HepG2 (cell line): ENCODE results near the gene ERVMER34-1. TPM values are rescaled to one million over a fixed set of nuclear protein-coding genes. Genes with fewer than 3 reads are reported as not detected.

Experiments used
- AGO2 ChIP-seq: fragments of 200-400 bp; formaldehyde crosslinking; optimal IDR thresholded peaks from 2 replicates; pipeline ENCODE3; 2017; ENCODE audit warnings: mild to moderate bottlenecking, low read depth, low read length, moderate library complexity
- ATF7-NPFF ChIP-seq: sonication (generic); formaldehyde crosslinking; IDR thresholded peaks from 2 replicates; pipeline ENCODE4 v1.8.1; 2023; ENCODE audit warnings: mild to moderate bottlenecking, low read depth, missing genetic modification reagents, moderate library complexity
- BORCS8-MEF2B ChIP-seq: sonication (generic); formaldehyde crosslinking; IDR thresholded peaks from 2 replicates; pipeline ENCODE4 v1.8.0; 2022; ENCODE audit warnings: mild to moderate bottlenecking, missing genetic modification reagents
- HMG20A ChIP-seq: IDR thresholded peaks from 2 replicates; pipeline ENCODE4 v1.6.1; 2016; ENCODE audit warnings: borderline replicate concordance
- KLF15 ChIP-seq: sonication (generic); formaldehyde crosslinking; IDR thresholded peaks from 2 replicates; pipeline ENCODE4 v1.8.1; 2023; ENCODE audit warnings: borderline replicate concordance, mild to moderate bottlenecking, inconsistent platforms, missing genetic modification reagents, mixed read lengths
- KLF6 ChIP-seq: IDR thresholded peaks from 2 replicates; pipeline ENCODE4 v1.8.0; 2016; ENCODE audit warnings: missing biosample characterization, missing genetic modification reagents
- NBN ChIP-seq: fragments of 450-650 bp; conservative IDR thresholded peaks from 2 replicates; pipeline ENCODE4 v1.6.1; 2017
- PITX1 ChIP-seq: sonication (generic); formaldehyde crosslinking; IDR thresholded peaks from 2 replicates; pipeline ENCODE4 v1.5.1; 2020; ENCODE audit warnings: mild to moderate bottlenecking, missing genetic modification reagents
- POLR2AphosphoS2 ChIP-seq: IDR thresholded peaks from 2 replicates; pipeline ENCODE4 v1.6.1; 2011; ENCODE audit warnings: low read depth, low read length, improper control_type of control experiment
- RBAK ChIP-seq: sonication (generic); formaldehyde crosslinking; IDR thresholded peaks from 2 replicates; pipeline ENCODE4 v1.5.1; 2020; ENCODE audit warnings: mild to moderate bottlenecking, missing genetic modification reagents
- XBP1 ChIP-seq: sonication (generic); formaldehyde crosslinking; IDR thresholded peaks from 2 replicates; pipeline ENCODE4 v1.5.0; 2020; ENCODE audit warnings: missing genetic modification reagents
- ZMAT3 ChIP-seq: sonication (generic); formaldehyde crosslinking; conservative IDR thresholded peaks from 2 replicates; pipeline ENCODE4 v1.7.0; 2021; ENCODE audit warnings: missing genetic modification reagents
- ZNF326 ChIP-seq: sonication (generic); formaldehyde crosslinking; IDR thresholded peaks from 2 replicates; pipeline ENCODE4 v1.4.0; 2020; ENCODE audit warnings: missing genetic modification reagents, borderline replicate concordance
- ZNF652 ChIP-seq: IDR thresholded peaks from 2 replicates; pipeline ENCODE4 v1.6.1; 2016; ENCODE audit warnings: low read depth, borderline replicate concordance
- ZNF839 ChIP-seq: sonication (generic); formaldehyde crosslinking; IDR thresholded peaks from 2 replicates; pipeline ENCODE4 v1.4.0; 2020; ENCODE audit warnings: missing genetic modification reagents, mild to moderate bottlenecking, borderline replicate concordance
- polyA plus RNA-seq, 8 experiments: library from polyadenylated mRNA; depleted of rRNA in 3 of 8; stranded (reverse) in 7 of 8; unstranded in 1 of 8; fragments of >200 nt; fragmentation: Illumina TruSeq in 4 of 8; extraction: Trizol in 4 of 8; gene quantifications; 2 replicates each; pipeline versions ENCODE4 v1.2.1 to v1.2.3, GENCODE V29; 2011 to 2016; ENCODE audit warnings: low read depth in 4 of 8, missing spikeins in 1 of 8, mixed read lengths in 1 of 8; ENCODE audit not compliant: insufficient read depth in 1 of 8
- total RNA-seq, 5 experiments: library from RNA; depleted of rRNA; stranded (reverse); fragments of >200 nt; fragmentation: Illumina TruSeq; extraction: Trizol; gene quantifications; 2 replicates each; pipeline ENCODE4 v1.2.3, GENCODE V29; 2016; ENCODE audit warnings: low read depth in 1 of 5
- TF ChIP-seq, protein P1 (sequence below): IDR thresholded peaks from 2 replicates; pipeline ENCODE4 v1.6.1; 2016; ENCODE audit warnings: low read depth, control low read depth
- TF ChIP-seq, protein P2 (sequence below): IDR thresholded peaks from 2 replicates; pipeline ENCODE4 v1.4.0; 2020; ENCODE audit warnings: mild to moderate bottlenecking, missing genetic modification reagents
- TF ChIP-seq, protein P3 (sequence below): sonication (generic); formaldehyde crosslinking; IDR thresholded peaks from 2 replicates; pipeline ENCODE4 v1.5.1; 2020; ENCODE audit warnings: missing genetic modification reagents, mild to moderate bottlenecking, borderline replicate concordance
- TF ChIP-seq, protein P4 (sequence below): sonication (generic); formaldehyde crosslinking; conservative IDR thresholded peaks from 2 replicates; pipeline ENCODE4 v1.8.0; 2022; ENCODE audit warnings: mild to moderate bottlenecking, moderate library complexity, missing genetic modification reagents

The ERVMER34-1 gene
- total and polyA plus RNA-seq, 2 of the 13 experiments (the other 11 are each of a cell fraction or from before 2014, with no cell fraction given) = 0.04 to 0.35 TPM

DNA sequence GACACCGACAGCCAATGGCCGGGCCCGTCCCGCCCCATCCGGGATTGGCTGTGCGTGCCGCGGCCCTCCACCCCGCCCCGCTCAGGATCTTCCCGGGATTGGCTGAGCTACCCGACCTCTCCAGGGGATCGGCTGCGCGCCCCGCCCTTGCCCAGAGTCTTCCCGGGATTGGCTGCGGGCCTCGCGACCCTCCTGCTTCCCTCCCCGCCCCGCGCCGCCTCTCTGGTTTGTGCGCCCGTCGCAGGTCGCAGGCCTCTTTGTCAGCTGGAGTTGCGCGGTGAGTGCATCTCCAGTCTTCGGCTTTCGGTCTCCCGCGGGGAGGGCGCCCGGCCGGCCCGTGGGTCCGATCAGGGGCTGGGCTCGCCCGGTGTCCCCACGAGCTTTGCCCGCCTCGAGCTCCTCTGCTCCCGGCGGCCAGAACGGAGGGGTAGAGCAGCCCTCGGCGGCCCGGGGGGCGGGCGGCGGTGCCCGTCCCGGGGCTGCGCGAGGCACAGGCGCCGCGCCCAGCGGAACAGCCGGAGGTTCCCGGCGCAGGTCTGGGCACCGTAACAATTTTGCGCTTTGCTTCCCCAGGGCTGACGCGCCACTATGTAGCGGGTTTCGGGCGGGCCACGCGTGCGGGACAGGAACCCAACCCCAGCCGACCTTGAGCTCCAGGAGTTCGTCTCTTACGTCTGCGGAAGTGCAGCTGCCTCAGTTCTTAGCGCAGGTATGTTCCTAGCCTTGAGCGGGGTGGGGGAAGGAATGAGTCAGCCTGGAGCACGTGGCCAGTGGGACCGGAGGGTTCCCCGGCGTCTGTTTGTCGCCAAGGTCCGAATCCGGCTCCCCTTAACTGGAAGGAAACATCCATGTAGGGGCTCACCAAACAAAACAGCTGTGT, 38.7 kb downstream of the ERVMER34-1 start (continued):
- TF ChIP-seq, protein P1, sequence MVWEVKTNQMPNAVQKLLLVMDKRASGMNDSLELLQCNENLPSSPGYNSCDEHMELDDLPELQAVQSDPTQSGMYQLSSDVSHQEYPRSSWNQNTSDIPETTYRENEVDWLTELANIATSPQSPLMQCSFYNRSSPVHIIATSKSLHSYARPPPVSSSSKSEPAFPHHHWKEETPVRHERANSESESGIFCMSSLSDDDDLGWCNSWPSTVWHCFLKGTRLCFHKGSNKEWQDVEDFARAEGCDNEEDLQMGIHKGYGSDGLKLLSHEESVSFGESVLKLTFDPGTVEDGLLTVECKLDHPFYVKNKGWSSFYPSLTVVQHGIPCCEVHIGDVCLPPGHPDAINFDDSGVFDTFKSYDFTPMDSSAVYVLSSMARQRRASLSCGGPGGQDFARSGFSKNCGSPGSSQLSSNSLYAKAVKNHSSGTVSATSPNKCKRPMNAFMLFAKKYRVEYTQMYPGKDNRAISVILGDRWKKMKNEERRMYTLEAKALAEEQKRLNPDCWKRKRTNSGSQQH (CRISPR knock-in tag) = peak; percentile 26; the same call in 1 of the 2 replicates
- TF ChIP-seq PITX1 (CRISPR knock-in tag) = no peak
- TF ChIP-seq ZNF652 (CRISPR knock-in tag) = no peak
- TF ChIP-seq NBN = no peak
- no peak for TF ChIP-seq RBAK (CRISPR knock-in tag)
- TF ChIP-seq XBP1 = no peak
- peak; percentile 12; the same call in 1 of the 2 replicates for TF ChIP-seq HMG20A (CRISPR knock-in tag)
- peak; percentile 97 for TF ChIP-seq ATF7-NPFF (CRISPR knock-in tag)
- no peak for TF ChIP-seq ZNF326 (CRISPR knock-in tag)
- TF ChIP-seq ZMAT3 = peak; percentile 72; the same call in 1 of the 2 replicates
- TF ChIP-seq BORCS8-MEF2B (CRISPR knock-in tag) = peak; percentile 58
- no peak; the same call in 1 of the 2 replicates for TF ChIP-seq KLF6 (CRISPR knock-in tag)
- TF ChIP-seq, protein P2, sequence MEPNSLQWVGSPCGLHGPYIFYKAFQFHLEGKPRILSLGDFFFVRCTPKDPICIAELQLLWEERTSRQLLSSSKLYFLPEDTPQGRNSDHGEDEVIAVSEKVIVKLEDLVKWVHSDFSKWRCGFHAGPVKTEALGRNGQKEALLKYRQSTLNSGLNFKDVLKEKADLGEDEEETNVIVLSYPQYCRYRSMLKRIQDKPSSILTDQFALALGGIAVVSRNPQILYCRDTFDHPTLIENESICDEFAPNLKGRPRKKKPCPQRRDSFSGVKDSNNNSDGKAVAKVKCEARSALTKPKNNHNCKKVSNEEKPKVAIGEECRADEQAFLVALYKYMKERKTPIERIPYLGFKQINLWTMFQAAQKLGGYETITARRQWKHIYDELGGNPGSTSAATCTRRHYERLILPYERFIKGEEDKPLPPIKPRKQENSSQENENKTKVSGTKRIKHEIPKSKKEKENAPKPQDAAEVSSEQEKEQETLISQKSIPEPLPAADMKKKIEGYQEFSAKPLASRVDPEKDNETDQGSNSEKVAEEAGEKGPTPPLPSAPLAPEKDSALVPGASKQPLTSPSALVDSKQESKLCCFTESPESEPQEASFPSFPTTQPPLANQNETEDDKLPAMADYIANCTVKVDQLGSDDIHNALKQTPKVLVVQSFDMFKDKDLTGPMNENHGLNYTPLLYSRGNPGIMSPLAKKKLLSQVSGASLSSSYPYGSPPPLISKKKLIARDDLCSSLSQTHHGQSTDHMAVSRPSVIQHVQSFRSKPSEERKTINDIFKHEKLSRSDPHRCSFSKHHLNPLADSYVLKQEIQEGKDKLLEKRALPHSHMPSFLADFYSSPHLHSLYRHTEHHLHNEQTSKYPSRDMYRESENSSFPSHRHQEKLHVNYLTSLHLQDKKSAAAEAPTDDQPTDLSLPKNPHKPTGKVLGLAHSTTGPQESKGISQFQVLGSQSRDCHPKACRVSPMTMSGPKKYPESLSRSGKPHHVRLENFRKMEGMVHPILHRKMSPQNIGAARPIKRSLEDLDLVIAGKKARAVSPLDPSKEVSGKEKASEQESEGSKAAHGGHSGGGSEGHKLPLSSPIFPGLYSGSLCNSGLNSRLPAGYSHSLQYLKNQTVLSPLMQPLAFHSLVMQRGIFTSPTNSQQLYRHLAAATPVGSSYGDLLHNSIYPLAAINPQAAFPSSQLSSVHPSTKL (CRISPR knock-in tag) = peak; percentile 67; the same call in 1 of the 2 replicates
- TF ChIP-seq POLR2AphosphoS2 = 0 out of 2 replicates have a peak, but pooled peaks have one; percentile 84
- TF ChIP-seq KLF15 (CRISPR knock-in tag) = peak; percentile 88; the same call in 1 of the 2 replicates
- TF ChIP-seq, protein P3, sequence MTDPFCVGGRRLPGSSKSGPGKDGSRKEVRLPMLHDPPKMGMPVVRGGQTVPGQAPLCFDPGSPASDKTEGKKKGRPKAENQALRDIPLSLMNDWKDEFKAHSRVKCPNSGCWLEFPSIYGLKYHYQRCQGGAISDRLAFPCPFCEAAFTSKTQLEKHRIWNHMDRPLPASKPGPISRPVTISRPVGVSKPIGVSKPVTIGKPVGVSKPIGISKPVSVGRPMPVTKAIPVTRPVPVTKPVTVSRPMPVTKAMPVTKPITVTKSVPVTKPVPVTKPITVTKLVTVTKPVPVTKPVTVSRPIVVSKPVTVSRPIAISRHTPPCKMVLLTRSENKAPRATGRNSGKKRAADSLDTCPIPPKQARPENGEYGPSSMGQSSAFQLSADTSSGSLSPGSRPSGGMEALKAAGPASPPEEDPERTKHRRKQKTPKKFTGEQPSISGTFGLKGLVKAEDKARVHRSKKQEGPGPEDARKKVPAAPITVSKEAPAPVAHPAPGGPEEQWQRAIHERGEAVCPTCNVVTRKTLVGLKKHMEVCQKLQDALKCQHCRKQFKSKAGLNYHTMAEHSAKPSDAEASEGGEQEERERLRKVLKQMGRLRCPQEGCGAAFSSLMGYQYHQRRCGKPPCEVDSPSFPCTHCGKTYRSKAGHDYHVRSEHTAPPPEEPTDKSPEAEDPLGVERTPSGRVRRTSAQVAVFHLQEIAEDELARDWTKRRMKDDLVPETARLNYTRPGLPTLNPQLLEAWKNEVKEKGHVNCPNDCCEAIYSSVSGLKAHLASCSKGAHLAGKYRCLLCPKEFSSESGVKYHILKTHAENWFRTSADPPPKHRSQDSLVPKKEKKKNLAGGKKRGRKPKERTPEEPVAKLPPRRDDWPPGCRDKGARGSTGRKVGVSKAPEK (CRISPR knock-in tag) = no peak
- TF ChIP-seq, protein P4, sequence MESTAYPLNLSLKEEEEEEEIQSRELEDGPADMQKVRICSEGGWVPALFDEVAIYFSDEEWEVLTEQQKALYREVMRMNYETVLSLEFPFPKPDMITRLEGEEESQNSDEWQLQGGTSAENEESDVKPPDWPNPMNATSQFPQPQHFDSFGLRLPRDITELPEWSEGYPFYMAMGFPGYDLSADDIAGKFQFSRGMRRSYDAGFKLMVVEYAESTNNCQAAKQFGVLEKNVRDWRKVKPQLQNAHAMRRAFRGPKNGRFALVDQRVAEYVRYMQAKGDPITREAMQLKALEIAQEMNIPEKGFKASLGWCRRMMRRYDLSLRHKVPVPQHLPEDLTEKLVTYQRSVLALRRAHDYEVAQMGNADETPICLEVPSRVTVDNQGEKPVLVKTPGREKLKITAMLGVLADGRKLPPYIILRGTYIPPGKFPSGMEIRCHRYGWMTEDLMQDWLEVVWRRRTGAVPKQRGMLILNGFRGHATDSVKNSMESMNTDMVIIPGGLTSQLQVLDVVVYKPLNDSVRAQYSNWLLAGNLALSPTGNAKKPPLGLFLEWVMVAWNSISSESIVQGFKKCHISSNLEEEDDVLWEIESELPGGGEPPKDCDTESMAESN (CRISPR knock-in tag) = peak; percentile 95
- peak; percentile 99 for TF ChIP-seq AGO2
- TF ChIP-seq ZNF839 (CRISPR knock-in tag) = no peak
